Endodermal cell (in vitro differentiated cells): Measurements from ENCODE around the gene ATP1B1. TPM values are rescaled to one million over a fixed set of nuclear protein-coding genes. Genes with fewer than 3 reads are reported as not detected.

Source experiments
- DNase-seq: peaks from one replicate; pipeline ENCODE4 v3.0.0-alpha.2; 2017
- H3K27ac ChIP-seq: 2 replicates; pipeline ENCODE4 v1.5.1; 2013; ENCODE audit warnings: mild to moderate bottlenecking, low read depth, low read length, moderate library complexity
- H3K27me3 ChIP-seq: 2 replicates; pipeline ENCODE4 v1.6.1; 2013; ENCODE audit warnings: mild to moderate bottlenecking, low read length, moderate library complexity; ENCODE audit not compliant: insufficient read depth, control insufficient read depth, poor library complexity, severe bottlenecking
- H3K36me3 ChIP-seq: 2 replicates; pipeline ENCODE4 v1.7.0; 2013; ENCODE audit warnings: mild to moderate bottlenecking, low read length, moderate library complexity; ENCODE audit not compliant: control insufficient read depth, insufficient read depth
- H3K4me1 ChIP-seq: one replicate; pipeline ENCODE4 v1.7.0; 2013; ENCODE audit warnings: low read length; ENCODE audit not compliant: control insufficient read depth, insufficient read depth
- H3K4me3 ChIP-seq: 2 replicates; pipeline ENCODE4 v1.5.1; 2013; ENCODE audit warnings: mild to moderate bottlenecking, low read length, moderate library complexity
- H3K9ac ChIP-seq: 2 replicates; pipeline ENCODE4 v1.6.1; 2013; ENCODE audit warnings: mild to moderate bottlenecking, low read length, moderate library complexity; ENCODE audit not compliant: poor library complexity, severe bottlenecking; ENCODE audit errors: extremely low read depth
- H3K9me3 ChIP-seq: 2 replicates; pipeline ENCODE4 v1.6.1; 2013; ENCODE audit warnings: mild to moderate bottlenecking, low read length, moderate library complexity; ENCODE audit not compliant: control insufficient read depth
- H3K27ac Mint-ChIP-seq: 2 replicates; pipeline ENCODE4 v1.8.0; 2020; ENCODE audit warnings: mixed read lengths
- H3K27me3 Mint-ChIP-seq: 2 replicates; pipeline ENCODE4 v1.8.0; 2021; ENCODE audit warnings: mild to moderate bottlenecking, mixed read lengths; ENCODE audit not compliant: insufficient read depth
- H3K36me3 Mint-ChIP-seq: 2 replicates; pipeline ENCODE4 v1.8.0; 2020; ENCODE audit warnings: low read depth, mixed read lengths
- H3K4me1 Mint-ChIP-seq: 2 replicates; pipeline ENCODE4 v1.8.0; 2020; ENCODE audit warnings: mixed read lengths
- H3K4me3 Mint-ChIP-seq: 2 replicates; pipeline ENCODE4 v1.8.0; 2020; ENCODE audit warnings: mild to moderate bottlenecking, moderate library complexity, mixed read lengths
- H3K9me3 Mint-ChIP-seq: 2 replicates; pipeline ENCODE4 v1.8.0; 2020; ENCODE audit warnings: mild to moderate bottlenecking, mixed read lengths
- CTCF ChIP-seq: fragments of 200-600 bp; sonication (generic); conservative IDR thresholded peaks from 2 replicates; pipeline ENCODE4 v1.5.0; 2021; ENCODE audit warnings: antibody characterized with exemption, mild to moderate bottlenecking
- WGBS, 2 experiments: methylation state at CpG; one replicate each; pipeline versions ENCODE4 v1.1.5 to v1.1.7; 2013; ENCODE audit warnings: missing lambda C conversion rate in 2 of 2, mixed read lengths in 1 of 2; ENCODE audit not compliant: insufficient coverage in 1 of 2, insufficient read length in 1 of 2; 5-methylcytosine and 5-hydroxymethylcytosine counted together
- total RNA-seq, 2 donors: library from RNA; stranded (reverse); fragmentation: NEBNext Ultra II Directional in 1 of 2; extraction: Animal tissue kit (Norgen Biotek cat#: 25700) in 1 of 2; gene quantifications; 2 replicates in 1 of 2; 3 replicates in 1 of 2; pipeline ENCODE4 v1.2.1, GENCODE V29; 2021

ATP1B1 gene
- total RNA-seq, 2 donors from 2014 or later = 49.9 to 56.3 TPM

GRCh38 chr1:169107603-169108208 is 1.2 kb downstream of the ATP1B1 start:
- 28 to 40% methylated on average over 4 to 9 of the region's 9 CpGs for WGBS, 2 experiments
- peaks cover 54% of the 10 kb centered on the region for H3K4me1 Mint-ChIP-seq
- TF ChIP-seq CTCF = no peak

GRCh38 chr1:169108223-169108622 is 1.7 kb downstream of the ATP1B1 start:
- Mint-ChIP-seq H3K27ac (no peak overlapping the region), H3K36me3 (peaks cover 19% of the 10 kb centered on the region), H3K27me3 (no peaks in the 10 kb centered on the region), H3K4me1 (peaks cover 55% of the 10 kb centered on the region), H3K9me3 (no peaks in the 10 kb centered on the region), H3K4me3 (peak overlapping the region; percentile 76)
- H3K9ac ChIP-seq = peak overlapping the region; percentile 11
- H3K27me3 ChIP-seq = peaks cover 20% of the 10 kb centered on the region
- H3K9me3 ChIP-seq = no peaks in the 10 kb centered on the region
- H3K4me3 ChIP-seq = peak overlapping the region; percentile 99
- TF ChIP-seq CTCF = no peak
- DNase-seq = peak; percentile 31
- peaks cover 11% of the 10 kb centered on the region for H3K4me1 ChIP-seq
- peaks cover 22% of the 10 kb centered on the region for H3K36me3 ChIP-seq
- WGBS, 2 experiments = 69% methylated on average over 2 of the region's 2 CpGs; no CpG with 5 or more reads in 1 of the 2 experiments
- no peak overlapping the region for H3K27ac ChIP-seq

More at GRCh38 chr1:169107603-169108208, 1.2 kb downstream of the ATP1B1 start:
- Histone ChIP-seq H3K4me1 (peaks cover 11% of the 10 kb centered on the region), H3K9me3 (no peaks in the 10 kb centered on the region), H3K9ac (peak overlapping the region; percentile 81), H3K27ac (no peak overlapping the region), H3K36me3 (peaks cover 17% of the 10 kb centered on the region), H3K4me3 (peak overlapping the region; percentile 99), H3K27me3 (peaks cover 20% of the 10 kb centered on the region)
- Mint-ChIP-seq H3K27ac (peak overlapping the region; percentile 88), H3K36me3 (peaks cover 15% of the 10 kb centered on the region), H3K9me3 (no peaks in the 10 kb centered on the region), H3K27me3 (no peaks in the 10 kb centered on the region), H3K4me3 (peak overlapping the region; percentile 76)
- DNase-seq = no peak

- WGBS, 2 experiments = 75 to 78% methylated on average over 8 to 10 of the region's 10 CpGs
- Histone ChIP-seq H3K9me3 (no peaks in the 10 kb centered on the region), H3K4me3 (peak overlapping the region; percentile 99), H3K36me3 (peaks cover 29% of the 10 kb centered on the region), H3K4me1 (peaks cover 11% of the 10 kb centered on the region), H3K27me3 (peaks cover 13% of the 10 kb centered on the region), H3K27ac (peak overlapping the region; percentile 31), H3K9ac (peak overlapping the region; percentile 35)
- H3K27me3 Mint-ChIP-seq = no peaks in the 10 kb centered on the region
- no peaks in the 10 kb centered on the region for H3K9me3 Mint-ChIP-seq
- peaks cover 55% of the 10 kb centered on the region for H3K4me1 Mint-ChIP-seq
- peak overlapping the region; percentile 90 for H3K27ac Mint-ChIP-seq
- TF ChIP-seq CTCF = peak; percentile 56
- peaks cover 26% of the 10 kb centered on the region for H3K36me3 Mint-ChIP-seq
- peak overlapping the region; percentile 76 for H3K4me3 Mint-ChIP-seq
- peak; percentile 58 for DNase-seq
Measured at GRCh38 chr1:169108863-169109560, 2.5 kb downstream of the ATP1B1 start.
